B cell (primary cell): Measurements from ENCODE around the gene ANAPC13. TPM values are rescaled to one million over a fixed set of nuclear protein-coding genes. Genes with fewer than 3 reads are reported as not detected.

Experiments used
- ATAC-seq: fragments of 200-7000 bp; cut with Tn5 transposase; one replicate; pipeline ENCODE4 v1.10.0; 2021; ENCODE audit warnings: low read depth, mild to moderate bottlenecking, moderate number of reproducible peaks, moderate library complexity
- CTCF ChIA-PET: fragments of 350-600 bp; sonication (Branson Sonifier 250); formaldehyde crosslinking; loops from one replicate; lab custom pipeline; 2021; ENCODE audit warnings: antibody characterized with exemption, inconsistent platforms; lab: Charles Lee
- POLR2A ChIA-PET: fragments of 350-600 bp; sonication (Branson Sonifier 250); formaldehyde crosslinking; loops from one replicate; lab custom pipeline; 2021; ENCODE audit warnings: antibody characterized with exemption; lab: Charles Lee
- DNase-seq: peaks from one replicate; pipeline ENCODE4 v3.0.0; 2013
- H2AFZ ChIP-seq: 2 replicates; pipeline ENCODE4 v1.6.1; 2012; ENCODE audit warnings: mild to moderate bottlenecking, low read depth, low read length; ENCODE audit not compliant: insufficient read depth, poor library complexity, severe bottlenecking
- H3K27ac ChIP-seq, 2 donors: 1 replicate in 1 of 2; 2 replicates in 1 of 2; pipeline ENCODE4 v1.5.1; 2012 to 2013; ENCODE audit warnings: low read length in 2 of 2, mild to moderate bottlenecking in 2 of 2, moderate library complexity in 1 of 2
- H3K27me3 ChIP-seq, 4 experiments: fragments of 200-600 bp in 1 of 4; sonication (generic) in 1 of 4; replicated peaks in 1 of 4; 1 replicate in 2 of 4; 2 replicates in 2 of 4; pipeline versions ENCODE4 v1.6.1 to v1.7.0; 2013 to 2016; ENCODE audit warnings: low read length in 3 of 4, mild to moderate bottlenecking in 2 of 4, mixed read lengths in 1 of 4, moderate library complexity in 1 of 4; ENCODE audit not compliant: insufficient read depth in 4 of 4, control insufficient read depth in 3 of 4; ENCODE audit errors: control extremely low read depth in 1 of 4
- H3K36me3 ChIP-seq, 2 experiments: replicated peaks in 1 of 2; 1 replicate in 1 of 2; 2 replicates in 1 of 2; pipeline versions ENCODE4 v1.6.1 to v1.7.1; 2013; ENCODE audit warnings: low read length in 1 of 2; ENCODE audit not compliant: insufficient read depth in 2 of 2, control insufficient read depth in 1 of 2; ENCODE audit errors: control extremely low read depth in 1 of 2, extremely low read depth in 1 of 2
- H3K4me1 ChIP-seq, 2 donors: fragments of 200-600 bp in 1 of 2; sonication (generic) in 1 of 2; 1 replicate in 1 of 2; 2 replicates in 1 of 2; pipeline versions ENCODE4 v1.5.1 to v1.6.1; 2013 to 2017; ENCODE audit warnings: low read length in 2 of 2; ENCODE audit not compliant: control insufficient read depth in 2 of 2, insufficient read depth in 2 of 2
- H3K4me2 ChIP-seq: replicated peaks from 2 replicates; pipeline ENCODE3; 2012; ENCODE audit warnings: mild to moderate bottlenecking, low read depth, low read length; ENCODE audit not compliant: poor library complexity, severe bottlenecking
- H3K4me3 ChIP-seq, 5 experiments: fragments of 200-600 bp in 1 of 5; sonication (generic) in 1 of 5; 1 replicate in 3 of 5; 2 replicates in 2 of 5; pipeline versions ENCODE4 v1.5.1 to v1.7.0; 2011 to 2016; ENCODE audit warnings: low read length in 4 of 5, mild to moderate bottlenecking in 4 of 5, low read depth in 2 of 5, control low read depth in 1 of 5, moderate library complexity in 1 of 5; ENCODE audit not compliant: insufficient read depth in 1 of 5; ENCODE audit errors: control extremely low read depth in 1 of 5, extremely low read depth in 1 of 5
- H3K79me2 ChIP-seq: fragments of 200-600 bp; sonication (generic); one replicate; pipeline ENCODE4 v1.6.0; 2016; ENCODE audit warnings: low read length; ENCODE audit not compliant: control insufficient read depth, insufficient read depth
- H3K9ac ChIP-seq: fragments of 200-600 bp; sonication (generic); 2 replicates; pipeline ENCODE4 v1.6.1; 2017; ENCODE audit warnings: mild to moderate bottlenecking, low read length, moderate library complexity
- H3K9me3 ChIP-seq, 3 donors: one replicate each; pipeline versions ENCODE4 v1.6.1 to v1.7.1; 2013; ENCODE audit warnings: low read length in 2 of 3; ENCODE audit not compliant: control insufficient read depth in 2 of 3, insufficient read depth in 1 of 3; ENCODE audit errors: control extremely low read depth in 1 of 3
- H4K20me1 ChIP-seq: 2 replicates; pipeline ENCODE4 v1.6.0; 2012; ENCODE audit warnings: mild to moderate bottlenecking, low read length; ENCODE audit not compliant: insufficient read depth, control insufficient read depth, poor library complexity, severe bottlenecking
- H3K27ac Mint-ChIP-seq: one replicate; pipeline ENCODE4 v1.8.0; 2021; ENCODE audit warnings: mixed read lengths
- H3K27me3 Mint-ChIP-seq: one replicate; pipeline ENCODE4 v1.8.0; 2021; ENCODE audit warnings: mixed read lengths
- H3K4me1 Mint-ChIP-seq: one replicate; pipeline ENCODE4 v1.8.0; 2021; ENCODE audit warnings: mixed read lengths
- H3K4me3 Mint-ChIP-seq: one replicate; pipeline ENCODE4 v1.8.0; 2021; ENCODE audit warnings: mixed read lengths
- H3K9me3 Mint-ChIP-seq: one replicate; pipeline ENCODE4 v1.8.0; 2022; ENCODE audit warnings: mixed read lengths; ENCODE audit not compliant: insufficient read depth
- CTCF ChIP-seq: fragments of 200-600 bp; IDR thresholded peaks from one replicate; pipeline ENCODE4 v1.8.0; 2022; ENCODE audit warnings: antibody characterized with exemption, mild to moderate bottlenecking
- EZH2 ChIP-seq: IDR thresholded peaks from 2 replicates; pipeline ENCODE4 v1.6.1; 2012; ENCODE audit warnings: borderline replicate concordance, low read depth, mild to moderate bottlenecking, moderate library complexity, low read length; ENCODE audit not compliant: insufficient read depth, poor library complexity, severe bottlenecking
- WGBS: methylation state at CpG from one replicate; pipeline ENCODE4 v1.1.5; 2013; ENCODE audit warnings: missing lambda C conversion rate; ENCODE audit not compliant: insufficient coverage; 5-methylcytosine and 5-hydroxymethylcytosine counted together
- intact Hi-C: fragments of 100-400 bp; cut with micrococcal nuclease; formaldehyde crosslinking; loops from one replicate; pipeline ENCODE4 v1.10.0; 2022
- polyA plus RNA-seq: library from polyadenylated mRNA; depleted of rRNA; stranded (reverse); fragments of >200 nt; gene quantifications from 2 replicates; pipeline ENCODE4 v1.2.3, GENCODE V29; 2012
- total RNA-seq, 2 donors: library from RNA; stranded (reverse); fragments of 120-200 nt in 1 of 2; gene quantifications; 1 replicate in 1 of 2; 2 replicates in 1 of 2; pipeline versions ENCODE4 v1.2.3 to v1.2.4, GENCODE V29; 2013 to 2022

ANAPC13 gene
- total and polyA plus RNA-seq, 2 donors (not counting 1 experiment from before 2014, with no cell fraction given): 13.0 to 29.3 TPM

GRCh38 chr3:134466331-134466730 lies 19.5 kb downstream of the ANAPC13 start:
- Histone ChIP-seq H3K9ac (no peak overlapping the region), H3K79me2 (no peaks in the 10 kb centered on the region), H3K4me2 (no peak overlapping the region), H4K20me1 (no peaks in the 10 kb centered on the region), H3K36me3 (no peaks in the 10 kb centered on the region), H3K9me3 (no peaks in the 10 kb centered on the region), H3K4me3 (no peak overlapping the region), H2AFZ (no peak overlapping the region), H3K4me1 (no peaks in the 10 kb centered on the region), H3K27me3 (no peaks in the 10 kb centered on the region), H3K27ac (no peak overlapping the region)
- Mint-ChIP-seq H3K27me3 (peaks cover 6% of the 10 kb centered on the region), H3K9me3 (no peaks in the 10 kb centered on the region), H3K4me1 (no peaks in the 10 kb centered on the region), H3K27ac (no peak overlapping the region), H3K4me3 (no peak overlapping the region)
- CTCF ChIA-PET: interaction anchor here (1.1 kb wide), 1 partner anchor 14 kb away, joined by 3 read pairs; no protein-coding TSS in a partner anchor
- WGBS: no CpG with 5 or more reads among the region's 1 CpG
- TF ChIP-seq EZH2: no peak
- TF ChIP-seq CTCF: no peak
- POLR2A ChIA-PET: no interaction called here
- ATAC-seq (no peak), DNase-seq (no peak)
- intact Hi-C loops: no loop called here

- Mint-ChIP-seq H3K4me1 (no peaks in the 10 kb centered on the region), H3K9me3 (no peaks in the 10 kb centered on the region), H3K27ac (no peak overlapping the region), H3K4me3 (no peak overlapping the region), H3K27me3 (peaks cover 7% of the 10 kb centered on the region)
- intact Hi-C loops: no loop called here
- H3K27me3 ChIP-seq: no peaks in the 10 kb centered on the region
- H3K9ac ChIP-seq: no peak overlapping the region
- H2AFZ ChIP-seq: no peak overlapping the region
- CTCF ChIA-PET: no interaction called here
- POLR2A ChIA-PET: no interaction called here
- no peaks in the 10 kb centered on the region for H3K36me3 ChIP-seq
- no peaks in the 10 kb centered on the region for H4K20me1 ChIP-seq
- ATAC-seq (no peak), DNase-seq (no peak)
- no peak overlapping the region for H3K27ac ChIP-seq
- no peak for TF ChIP-seq EZH2
- H3K4me2 ChIP-seq: no peak overlapping the region
- no peaks in the 10 kb centered on the region for H3K4me1 ChIP-seq
- no peaks in the 10 kb centered on the region for H3K9me3 ChIP-seq
- 96% methylated on average over 8 of the region's 8 CpGs for WGBS
- H3K79me2 ChIP-seq: no peaks in the 10 kb centered on the region
- no peak overlapping the region for H3K4me3 ChIP-seq
Observed at GRCh38 chr3:134464689-134465365, 21.0 kb downstream of the ANAPC13 start.
